HepG2 (cell line): ENCODE measurements around the gene ZNF117. TPM values are rescaled to one million over a fixed set of nuclear protein-coding genes. Genes with fewer than 3 reads are reported as not detected.

Experiments used
- ARID2 ChIP-seq: sonication (generic); formaldehyde crosslinking; IDR thresholded peaks from 2 replicates; pipeline ENCODE4 v1.8.1; 2022; ENCODE audit warnings: mild to moderate bottlenecking, missing genetic modification reagents, borderline replicate concordance
- CC2D1A ChIP-seq: sonication (generic); formaldehyde crosslinking; IDR thresholded peaks from 2 replicates; pipeline ENCODE4 v1.8.1; 2023; ENCODE audit warnings: mild to moderate bottlenecking, missing genetic modification reagents
- HDAC1 ChIP-seq: sonication (generic); formaldehyde crosslinking; IDR thresholded peaks from 2 replicates; pipeline ENCODE4 v1.5.1; 2020; ENCODE audit warnings: mild to moderate bottlenecking, missing genetic modification reagents
- HNRNPL ChIP-seq: fragments of 200-400 bp; formaldehyde crosslinking; IDR thresholded peaks from 2 replicates; pipeline ENCODE4 v1.6.1; 2017; ENCODE audit warnings: mild to moderate bottlenecking, low read depth, low read length
- KDM5A ChIP-seq: fragments of 200-600 bp; sonication (generic); IDR thresholded peaks from 2 replicates; pipeline ENCODE4 v1.7.0; 2018; ENCODE audit warnings: antibody characterized with exemption, mild to moderate bottlenecking, low read length, borderline replicate concordance
- MAFG ChIP-seq: sonication (generic); formaldehyde crosslinking; IDR thresholded peaks from 2 replicates; pipeline ENCODE4 v1.5.1; 2020; ENCODE audit warnings: mild to moderate bottlenecking, missing genetic modification reagents
- MTA3 ChIP-seq: sonication (generic); formaldehyde crosslinking; IDR thresholded peaks from 2 replicates; pipeline ENCODE4 v1.4.0; 2020; ENCODE audit warnings: missing genetic modification reagents
- NAIF1 ChIP-seq: sonication (generic); formaldehyde crosslinking; IDR thresholded peaks from 2 replicates; pipeline ENCODE4 v1.5.0; 2020; ENCODE audit warnings: mild to moderate bottlenecking, missing genetic modification reagents, borderline replicate concordance
- NFIB ChIP-seq: sonication (generic); formaldehyde crosslinking; IDR thresholded peaks from 2 replicates; pipeline ENCODE4 v1.9.0; 2021; ENCODE audit warnings: missing genetic modification reagents, mild to moderate bottlenecking, borderline replicate concordance
- PAF1 ChIP-seq: IDR thresholded peaks from 2 replicates; pipeline ENCODE4 v1.6.1; 2016; ENCODE audit warnings: missing genetic modification reagents, missing compliant biosample characterization
- SIX1 ChIP-seq: sonication (generic); formaldehyde crosslinking; IDR thresholded peaks from 2 replicates; pipeline ENCODE4 v1.4.0; 2020; ENCODE audit warnings: missing genetic modification reagents, borderline replicate concordance
- SOX13 ChIP-seq, 3 experiments: fragments of 450-650 bp in 1 of 3; sonication (generic) in 1 of 3; formaldehyde crosslinking in 1 of 3; IDR thresholded peaks in 2 of 3; conservative IDR thresholded peaks in 1 of 3; 2 replicates each; pipeline versions ENCODE4 v1.5.0 to v1.6.1; 2016 to 2020; ENCODE audit warnings: antibody characterized with exemption in 1 of 3, mild to moderate bottlenecking in 1 of 3, missing compliant biosample characterization in 1 of 3, missing genetic modification reagents in 1 of 3, moderate library complexity in 1 of 3
- TRIM24 ChIP-seq: sonication (generic); formaldehyde crosslinking; IDR thresholded peaks from 2 replicates; pipeline ENCODE4 v1.8.0; 2022; ENCODE audit warnings: mild to moderate bottlenecking, missing genetic modification reagents
- ZNF317 ChIP-seq: sonication (generic); formaldehyde crosslinking; IDR thresholded peaks from 2 replicates; pipeline ENCODE4 v1.5.0; 2020; ENCODE audit warnings: mild to moderate bottlenecking, missing genetic modification reagents
- ZNF335 ChIP-seq: sonication (generic); formaldehyde crosslinking; IDR thresholded peaks from 2 replicates; pipeline ENCODE4 v1.4.0; 2020; ENCODE audit warnings: missing genetic modification reagents
- ZSCAN21 ChIP-seq: sonication (generic); formaldehyde crosslinking; IDR thresholded peaks from 2 replicates; pipeline ENCODE4 v1.8.0; 2022; ENCODE audit warnings: mild to moderate bottlenecking, missing genetic modification reagents, moderate library complexity, borderline replicate concordance
- ZSCAN30 ChIP-seq: sonication (generic); formaldehyde crosslinking; IDR thresholded peaks from 2 replicates; pipeline ENCODE4 v1.5.0; 2020; ENCODE audit warnings: mild to moderate bottlenecking, missing genetic modification reagents
- polyA plus RNA-seq, 8 experiments: library from polyadenylated mRNA; depleted of rRNA in 3 of 8; stranded (reverse) in 7 of 8; unstranded in 1 of 8; fragments of >200 nt; fragmentation: Illumina TruSeq in 4 of 8; extraction: Trizol in 4 of 8; gene quantifications; 2 replicates each; pipeline versions ENCODE4 v1.2.1 to v1.2.3, GENCODE V29; 2011 to 2016; ENCODE audit warnings: low read depth in 4 of 8, missing spikeins in 1 of 8, mixed read lengths in 1 of 8; ENCODE audit not compliant: insufficient read depth in 1 of 8
- total RNA-seq, 5 experiments: library from RNA; depleted of rRNA; stranded (reverse); fragments of >200 nt; fragmentation: Illumina TruSeq; extraction: Trizol; gene quantifications; 2 replicates each; pipeline ENCODE4 v1.2.3, GENCODE V29; 2016; ENCODE audit warnings: low read depth in 1 of 5
- TF ChIP-seq, protein P1 (sequence below): sonication (generic); formaldehyde crosslinking; IDR thresholded peaks from 2 replicates; pipeline ENCODE4 v1.8.1; 2022; ENCODE audit warnings: low read depth, mild to moderate bottlenecking, missing genetic modification reagents
- TF ChIP-seq, protein P2 (sequence below): sonication (generic); formaldehyde crosslinking; IDR thresholded peaks from 2 replicates; pipeline ENCODE4 v1.4.0; 2020; ENCODE audit warnings: missing genetic modification reagents, borderline replicate concordance
- TF ChIP-seq, protein P3 (sequence below): sonication (generic); formaldehyde crosslinking; IDR thresholded peaks from 2 replicates; pipeline ENCODE4 v1.5.0; 2020; ENCODE audit warnings: mild to moderate bottlenecking, missing genetic modification reagents
- TF ChIP-seq, protein P4 (sequence below): sonication (generic); formaldehyde crosslinking; IDR thresholded peaks from 2 replicates; pipeline ENCODE4 v1.4.0; 2020; ENCODE audit warnings: missing genetic modification reagents

Gene ZNF117
- total and polyA plus RNA-seq, 2 of the 13 experiments (the other 11 are each of a cell fraction or from before 2014, with no cell fraction given): 6.6 to 20.0 TPM

DNA sequence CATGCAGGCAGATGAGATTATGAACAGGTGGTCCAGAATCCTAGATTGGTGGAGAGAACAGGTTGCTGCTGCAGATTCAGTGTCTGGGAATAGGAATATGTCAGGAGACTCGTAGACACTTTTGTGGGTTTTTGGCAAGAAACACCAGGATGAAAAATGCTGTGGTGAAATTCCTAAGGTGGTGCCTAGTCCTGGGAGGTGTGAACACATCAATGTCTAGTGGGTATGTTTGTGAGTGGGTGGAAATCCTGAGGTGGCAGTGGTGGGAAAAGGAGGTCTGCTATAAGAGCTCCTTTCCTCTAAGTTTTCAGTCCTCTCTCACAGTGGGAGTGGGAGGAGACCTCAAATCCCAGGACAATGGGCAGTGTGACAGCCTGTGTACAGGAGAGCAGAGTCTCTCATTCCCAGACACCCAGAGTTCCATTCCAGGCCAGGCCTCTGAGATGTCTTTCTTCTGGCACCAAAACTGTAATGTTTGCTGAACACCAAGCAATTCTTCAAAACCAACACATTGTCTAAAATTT lies 10.5 kb upstream of the ZNF117 start (continued):
- TF ChIP-seq HNRNPL (no peak), HDAC1 (no peak), ZSCAN30 (no peak), MAFG (CRISPR knock-in tag) (no peak), SIX1 (CRISPR knock-in tag) (no peak), NFIB (CRISPR knock-in tag) (no peak), ZNF317 (CRISPR knock-in tag) (no peak), KDM5A (no peak), MTA3 (CRISPR knock-in tag) (no peak), TRIM24 (no peak), CC2D1A (CRISPR knock-in tag) (no peak), SOX13 (IDR thresholded peaks at IDR 0.05) (0 out of 2 replicates have a peak, but pooled peaks have one; percentile 20), SOX13 (CRISPR knock-in tag; conservative IDR thresholded peaks at IDR 0.05 in 1 of 2, IDR thresholded peaks at IDR 0.05 in 1 of 2) (peak in 1 of 2 experiments; percentile 56; a peak in 1 of 4 replicates), PAF1 (CRISPR knock-in tag) (0 out of 2 replicates have a peak, but pooled peaks have one; percentile 46), ARID2 (no peak), ZNF335 (CRISPR knock-in tag) (no peak), ZSCAN21 (no peak), NAIF1 (no peak)
- TF ChIP-seq, protein P1, sequence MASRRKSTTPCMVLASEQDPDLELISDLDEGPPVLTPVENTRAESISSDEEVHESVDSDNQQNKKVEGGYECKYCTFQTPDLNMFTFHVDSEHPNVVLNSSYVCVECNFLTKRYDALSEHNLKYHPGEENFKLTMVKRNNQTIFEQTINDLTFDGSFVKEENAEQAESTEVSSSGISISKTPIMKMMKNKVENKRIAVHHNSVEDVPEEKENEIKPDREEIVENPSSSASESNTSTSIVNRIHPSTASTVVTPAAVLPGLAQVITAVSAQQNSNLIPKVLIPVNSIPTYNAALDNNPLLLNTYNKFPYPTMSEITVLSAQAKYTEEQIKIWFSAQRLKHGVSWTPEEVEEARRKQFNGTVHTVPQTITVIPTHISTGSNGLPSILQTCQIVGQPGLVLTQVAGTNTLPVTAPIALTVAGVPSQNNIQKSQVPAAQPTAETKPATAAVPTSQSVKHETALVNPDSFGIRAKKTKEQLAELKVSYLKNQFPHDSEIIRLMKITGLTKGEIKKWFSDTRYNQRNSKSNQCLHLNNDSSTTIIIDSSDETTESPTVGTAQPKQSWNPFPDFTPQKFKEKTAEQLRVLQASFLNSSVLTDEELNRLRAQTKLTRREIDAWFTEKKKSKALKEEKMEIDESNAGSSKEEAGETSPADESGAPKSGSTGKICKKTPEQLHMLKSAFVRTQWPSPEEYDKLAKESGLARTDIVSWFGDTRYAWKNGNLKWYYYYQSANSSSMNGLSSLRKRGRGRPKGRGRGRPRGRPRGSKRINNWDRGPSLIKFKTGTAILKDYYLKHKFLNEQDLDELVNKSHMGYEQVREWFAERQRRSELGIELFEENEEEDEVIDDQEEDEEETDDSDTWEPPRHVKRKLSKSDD: no peak
- TF ChIP-seq, protein P2, sequence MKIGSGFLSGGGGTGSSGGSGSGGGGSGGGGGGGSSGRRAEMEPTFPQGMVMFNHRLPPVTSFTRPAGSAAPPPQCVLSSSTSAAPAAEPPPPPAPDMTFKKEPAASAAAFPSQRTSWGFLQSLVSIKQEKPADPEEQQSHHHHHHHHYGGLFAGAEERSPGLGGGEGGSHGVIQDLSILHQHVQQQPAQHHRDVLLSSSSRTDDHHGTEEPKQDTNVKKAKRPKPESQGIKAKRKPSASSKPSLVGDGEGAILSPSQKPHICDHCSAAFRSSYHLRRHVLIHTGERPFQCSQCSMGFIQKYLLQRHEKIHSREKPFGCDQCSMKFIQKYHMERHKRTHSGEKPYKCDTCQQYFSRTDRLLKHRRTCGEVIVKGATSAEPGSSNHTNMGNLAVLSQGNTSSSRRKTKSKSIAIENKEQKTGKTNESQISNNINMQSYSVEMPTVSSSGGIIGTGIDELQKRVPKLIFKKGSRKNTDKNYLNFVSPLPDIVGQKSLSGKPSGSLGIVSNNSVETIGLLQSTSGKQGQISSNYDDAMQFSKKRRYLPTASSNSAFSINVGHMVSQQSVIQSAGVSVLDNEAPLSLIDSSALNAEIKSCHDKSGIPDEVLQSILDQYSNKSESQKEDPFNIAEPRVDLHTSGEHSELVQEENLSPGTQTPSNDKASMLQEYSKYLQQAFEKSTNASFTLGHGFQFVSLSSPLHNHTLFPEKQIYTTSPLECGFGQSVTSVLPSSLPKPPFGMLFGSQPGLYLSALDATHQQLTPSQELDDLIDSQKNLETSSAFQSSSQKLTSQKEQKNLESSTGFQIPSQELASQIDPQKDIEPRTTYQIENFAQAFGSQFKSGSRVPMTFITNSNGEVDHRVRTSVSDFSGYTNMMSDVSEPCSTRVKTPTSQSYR: no peak
- TF ChIP-seq, protein P3, sequence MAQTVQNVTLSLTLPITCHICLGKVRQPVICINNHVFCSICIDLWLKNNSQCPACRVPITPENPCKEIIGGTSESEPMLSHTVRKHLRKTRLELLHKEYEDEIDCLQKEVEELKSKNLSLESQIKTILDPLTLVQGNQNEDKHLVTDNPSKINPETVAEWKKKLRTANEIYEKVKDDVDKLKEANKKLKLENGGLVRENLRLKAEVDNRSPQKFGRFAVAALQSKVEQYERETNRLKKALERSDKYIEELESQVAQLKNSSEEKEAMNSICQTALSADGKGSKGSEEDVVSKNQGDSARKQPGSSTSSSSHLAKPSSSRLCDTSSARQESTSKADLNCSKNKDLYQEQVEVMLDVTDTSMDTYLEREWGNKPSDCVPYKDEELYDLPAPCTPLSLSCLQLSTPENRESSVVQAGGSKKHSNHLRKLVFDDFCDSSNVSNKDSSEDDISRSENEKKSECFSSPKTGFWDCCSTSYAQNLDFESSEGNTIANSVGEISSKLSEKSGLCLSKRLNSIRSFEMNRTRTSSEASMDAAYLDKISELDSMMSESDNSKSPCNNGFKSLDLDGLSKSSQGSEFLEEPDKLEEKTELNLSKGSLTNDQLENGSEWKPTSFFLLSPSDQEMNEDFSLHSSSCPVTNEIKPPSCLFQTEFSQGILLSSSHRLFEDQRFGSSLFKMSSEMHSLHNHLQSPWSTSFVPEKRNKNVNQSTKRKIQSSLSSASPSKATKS (CRISPR knock-in tag): no peak
- TF ChIP-seq, protein P4, sequence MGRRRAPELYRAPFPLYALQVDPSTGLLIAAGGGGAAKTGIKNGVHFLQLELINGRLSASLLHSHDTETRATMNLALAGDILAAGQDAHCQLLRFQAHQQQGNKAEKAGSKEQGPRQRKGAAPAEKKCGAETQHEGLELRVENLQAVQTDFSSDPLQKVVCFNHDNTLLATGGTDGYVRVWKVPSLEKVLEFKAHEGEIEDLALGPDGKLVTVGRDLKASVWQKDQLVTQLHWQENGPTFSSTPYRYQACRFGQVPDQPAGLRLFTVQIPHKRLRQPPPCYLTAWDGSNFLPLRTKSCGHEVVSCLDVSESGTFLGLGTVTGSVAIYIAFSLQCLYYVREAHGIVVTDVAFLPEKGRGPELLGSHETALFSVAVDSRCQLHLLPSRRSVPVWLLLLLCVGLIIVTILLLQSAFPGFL (CRISPR knock-in tag): no peak
